ENCODE data around the gene GDPD5. TPM values are rescaled to one million over a fixed set of nuclear protein-coding genes. Genes with fewer than 3 reads are reported as not detected.

Gene GDPD5
- total and polyA plus RNA-seq, 2 donors (not counting 1 experiment from before 2014, with no cell fraction given) = 2.5 to 3.1 TPM

GRCh38 chr11:75571625-75572024 lies 45.9 kb upstream of the GDPD5 start:
- H3K4me2 ChIP-seq (ENCODE audit: extremely low read depth, insufficient read depth, low read length) = no peak overlapping the region
- no peak overlapping the region for H3K4me3 ChIP-seq (replicated peaks in 1 of 4; ENCODE audit: control extremely low read depth in 1 of 4, insufficient read depth in 1 of 4, low read depth in 3 of 4, low read length in 4 of 4)
- H3K4me1 ChIP-seq (ENCODE audit: control insufficient read depth, extremely low read depth, insufficient read depth, low read length) = peaks cover 18% of the 10 kb centered on the region
- no peak for DNase-seq (ENCODE audit: low read depth in 2 of 2)
- no peak overlapping the region for H3K27ac ChIP-seq (ENCODE audit: insufficient read depth, low read length)
- no peaks in the 10 kb centered on the region for H3K27me3 ChIP-seq (ENCODE audit: control insufficient read depth, insufficient read depth, low read length)
- TF ChIP-seq EZH2 (IDR thresholded peaks at IDR 0.05; ENCODE audit: low read length, missing control alignments) (no peak), CTCF (conservative IDR thresholded peaks at IDR 0.05 in 1 of 2, IDR thresholded peaks at IDR 0.05 in 1 of 2; ENCODE audit: low read depth in 1 of 2, low read length in 2 of 2) (no peak)
- no peak overlapping the region for H2AFZ ChIP-seq (ENCODE audit: low read length)
- H3K79me2 ChIP-seq (ENCODE audit: control insufficient read depth, insufficient read depth, low read length) = peaks cover 44% of the 10 kb centered on the region
- H3K36me3 ChIP-seq (ENCODE audit: control insufficient read depth, insufficient read depth, low read length) = peaks cover 63% of the 10 kb centered on the region
- no peak overlapping the region for H3K9ac ChIP-seq (ENCODE audit: insufficient read depth, low read length)
- no peaks in the 10 kb centered on the region for H3K9me3 ChIP-seq (ENCODE audit: control insufficient read depth, insufficient read depth, low read depth, low read length)
- H4K20me1 ChIP-seq (ENCODE audit: control insufficient read depth, extremely low read depth, insufficient read depth, low read length) = peaks cover 5% of the 10 kb centered on the region

- H3K9me3 ChIP-seq (ENCODE audit: control insufficient read depth, insufficient read depth, low read depth, low read length) = no peaks in the 10 kb centered on the region
- peaks cover 53% of the 10 kb centered on the region for H3K79me2 ChIP-seq (ENCODE audit: control insufficient read depth, insufficient read depth, low read length)
- H3K27ac ChIP-seq (ENCODE audit: insufficient read depth, low read length) = peak overlapping the region; percentile 23
- TF ChIP-seq CTCF (conservative IDR thresholded peaks at IDR 0.05 in 1 of 2, IDR thresholded peaks at IDR 0.05 in 1 of 2; ENCODE audit: low read depth in 1 of 2, low read length in 2 of 2) (no peak), EZH2 (IDR thresholded peaks at IDR 0.05; ENCODE audit: low read length, missing control alignments) (no peak)
- H3K4me2 ChIP-seq (ENCODE audit: extremely low read depth, insufficient read depth, low read length) = no peak overlapping the region
- no peak overlapping the region for H3K4me3 ChIP-seq (replicated peaks in 1 of 4; ENCODE audit: control extremely low read depth in 1 of 4, insufficient read depth in 1 of 4, low read depth in 3 of 4, low read length in 4 of 4)
- no peaks in the 10 kb centered on the region for H3K27me3 ChIP-seq (ENCODE audit: control insufficient read depth, insufficient read depth, low read length)
- H3K4me1 ChIP-seq (ENCODE audit: control insufficient read depth, extremely low read depth, insufficient read depth, low read length) = peaks cover 21% of the 10 kb centered on the region
- peaks cover 73% of the 10 kb centered on the region for H3K36me3 ChIP-seq (ENCODE audit: control insufficient read depth, insufficient read depth, low read length)
- H4K20me1 ChIP-seq (ENCODE audit: control insufficient read depth, extremely low read depth, insufficient read depth, low read length) = peaks cover 7% of the 10 kb centered on the region
- no peak overlapping the region for H2AFZ ChIP-seq (ENCODE audit: low read length)
- no peak overlapping the region for H3K9ac ChIP-seq (ENCODE audit: insufficient read depth, low read length)
- DNase-seq (ENCODE audit: low read depth in 2 of 2) = no peak
Observed at GRCh38 chr11:75570559-75571139, 44.9 kb upstream of the GDPD5 start.

GRCh38 chr11:75568616-75569219 lies 43.0 kb upstream of the GDPD5 start:
- no peaks in the 10 kb centered on the region for H3K9me3 ChIP-seq (ENCODE audit: control insufficient read depth, insufficient read depth, low read depth, low read length)
- no peaks in the 10 kb centered on the region for H3K27me3 ChIP-seq (ENCODE audit: control insufficient read depth, insufficient read depth, low read length)
- peaks cover 9% of the 10 kb centered on the region for H4K20me1 ChIP-seq (ENCODE audit: control insufficient read depth, extremely low read depth, insufficient read depth, low read length)
- no peak overlapping the region for H2AFZ ChIP-seq (ENCODE audit: low read length)
- no peak overlapping the region for H3K27ac ChIP-seq (ENCODE audit: insufficient read depth, low read length)
- peaks cover 24% of the 10 kb centered on the region for H3K4me1 ChIP-seq (ENCODE audit: control insufficient read depth, extremely low read depth, insufficient read depth, low read length)
- no peak overlapping the region for H3K9ac ChIP-seq (ENCODE audit: insufficient read depth, low read length)
- peaks cover 73% of the 10 kb centered on the region for H3K79me2 ChIP-seq (ENCODE audit: control insufficient read depth, insufficient read depth, low read length)
- no peak overlapping the region for H3K4me2 ChIP-seq (ENCODE audit: extremely low read depth, insufficient read depth, low read length)
- peaks cover 70% of the 10 kb centered on the region for H3K36me3 ChIP-seq (ENCODE audit: control insufficient read depth, insufficient read depth, low read length)
- TF ChIP-seq EZH2 (IDR thresholded peaks at IDR 0.05; ENCODE audit: low read length, missing control alignments) (no peak), CTCF (conservative IDR thresholded peaks at IDR 0.05 in 1 of 2, IDR thresholded peaks at IDR 0.05 in 1 of 2; ENCODE audit: low read depth in 1 of 2, low read length in 2 of 2) (no peak)
- H3K4me3 ChIP-seq (replicated peaks in 1 of 4; ENCODE audit: control extremely low read depth in 1 of 4, insufficient read depth in 1 of 4, low read depth in 3 of 4, low read length in 4 of 4) = peak overlapping the region in 1 of 4 experiments; percentile 10
- no peak for DNase-seq (ENCODE audit: low read depth in 2 of 2)

All from fibroblast of lung (primary cell).